Neuron (in vitro differentiated cells): ENCODE measurements around the gene CEACAM18.

Experiments
- H2AFZ ChIP-seq: one replicate; pipeline ENCODE4 v1.6.1; 2013; ENCODE audit warnings: low read depth, mild to moderate bottlenecking, inconsistent platforms, low read length, moderate library complexity
- H3K27me3 ChIP-seq: one replicate; pipeline ENCODE4 v1.6.1; 2013; ENCODE audit warnings: low read length; ENCODE audit not compliant: insufficient read depth
- H3K36me3 ChIP-seq: one replicate; pipeline ENCODE4 v1.6.1; 2013; ENCODE audit warnings: low read length; ENCODE audit not compliant: insufficient read depth
- H3K4me1 ChIP-seq: one replicate; pipeline ENCODE4 v1.6.1; 2013; ENCODE audit warnings: low read length; ENCODE audit not compliant: insufficient read depth
- H3K4me3 ChIP-seq: 2 replicates; pipeline ENCODE4 v1.5.1; 2013; ENCODE audit warnings: mild to moderate bottlenecking, low read length, moderate library complexity
- H3K9me3 ChIP-seq: one replicate; pipeline ENCODE4 v1.6.1; 2013; ENCODE audit warnings: low read length

The CEACAM18 gene

DNA sequence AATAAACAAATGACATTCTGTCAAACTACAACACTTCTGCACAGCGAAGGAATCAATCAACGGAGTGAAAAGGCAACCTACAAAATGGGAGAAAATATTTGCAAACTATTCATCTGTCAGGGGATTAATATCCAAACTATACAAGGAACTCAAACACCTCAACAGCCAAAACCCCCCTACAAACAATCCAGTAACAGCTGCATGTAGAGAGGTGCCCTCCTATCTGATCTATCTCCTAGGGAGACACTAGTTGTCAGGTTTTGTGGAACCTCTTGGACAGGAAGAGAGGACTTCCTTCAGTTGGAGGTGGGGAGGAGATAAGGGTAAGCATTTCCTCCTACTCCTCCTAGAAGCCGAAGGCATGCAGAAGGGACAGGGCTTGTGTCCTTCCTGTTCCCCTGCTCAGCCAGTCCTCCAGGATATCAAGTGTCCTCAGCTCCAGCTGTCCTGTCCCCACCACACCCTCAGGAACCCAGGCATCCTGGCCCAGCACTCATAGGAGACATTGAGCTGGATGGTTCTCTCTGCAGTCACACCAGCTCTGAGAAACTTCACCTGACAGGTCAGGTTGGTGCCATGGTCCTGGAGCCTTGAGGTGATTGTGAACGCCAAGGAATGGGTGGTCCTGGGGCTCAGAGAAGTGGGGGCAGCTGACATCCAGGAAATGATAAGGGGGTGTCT is 10.3 kb upstream of the CEACAM18 start:
- no peaks in the 10 kb centered on the region for H3K9me3 ChIP-seq
- H3K36me3 ChIP-seq = no peaks in the 10 kb centered on the region
- no peak overlapping the region for H2AFZ ChIP-seq
- H3K4me3 ChIP-seq = no peak overlapping the region
- H3K27me3 ChIP-seq = peaks cover 5% of the 10 kb centered on the region
- no peaks in the 10 kb centered on the region for H3K4me1 ChIP-seq

DNA sequence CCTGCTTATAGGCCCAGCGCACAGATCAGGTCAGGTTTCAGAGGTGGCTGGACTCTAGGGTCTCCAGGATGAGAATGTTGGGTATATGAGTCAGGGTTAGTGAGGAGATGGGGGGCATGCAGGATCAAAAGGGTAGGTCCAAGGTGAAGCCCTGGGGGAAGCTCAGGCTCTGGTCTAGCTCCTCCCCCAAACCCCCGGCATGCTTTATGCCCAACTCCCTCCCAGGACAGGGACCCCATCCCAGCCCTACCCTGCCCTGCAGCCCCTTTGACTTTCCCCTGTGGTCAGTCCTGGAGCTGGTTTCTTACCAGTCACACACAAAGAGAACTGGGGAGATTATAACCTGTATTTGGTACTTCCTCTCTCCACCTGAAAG is 9.8 kb upstream of the CEACAM18 start:
- no peaks in the 10 kb centered on the region for H3K4me1 ChIP-seq
- H3K9me3 ChIP-seq = no peaks in the 10 kb centered on the region
- H3K4me3 ChIP-seq = no peak overlapping the region
- peaks cover 3% of the 10 kb centered on the region for H3K27me3 ChIP-seq
- H2AFZ ChIP-seq = no peak overlapping the region
- H3K36me3 ChIP-seq = no peaks in the 10 kb centered on the region

DNA sequence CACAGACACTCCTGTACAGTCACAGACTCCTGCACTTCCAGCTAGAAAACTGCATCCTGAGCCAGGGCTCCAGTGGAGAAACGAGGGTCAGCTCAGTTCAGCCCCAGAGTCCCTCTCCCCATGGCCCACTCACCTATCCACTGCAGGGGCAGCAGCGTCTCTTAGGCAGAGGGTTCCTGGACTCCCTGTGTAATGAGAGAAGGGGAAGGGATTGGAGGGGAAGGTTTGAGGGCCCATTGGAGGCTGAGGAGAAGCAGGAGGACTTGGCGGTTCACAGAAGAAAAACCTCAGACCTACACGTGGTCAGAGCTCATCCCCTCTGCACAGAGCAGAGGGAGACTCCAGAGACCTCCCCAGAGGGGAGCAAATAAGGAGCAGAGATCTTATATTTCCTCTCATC is 9.2 kb upstream of the CEACAM18 start:
- H3K36me3 ChIP-seq = no peaks in the 10 kb centered on the region
- H3K27me3 ChIP-seq = peaks cover 3% of the 10 kb centered on the region
- H3K9me3 ChIP-seq = no peaks in the 10 kb centered on the region
- H3K4me3 ChIP-seq = no peak overlapping the region
- no peak overlapping the region for H2AFZ ChIP-seq
- H3K4me1 ChIP-seq = no peaks in the 10 kb centered on the region

DNA sequence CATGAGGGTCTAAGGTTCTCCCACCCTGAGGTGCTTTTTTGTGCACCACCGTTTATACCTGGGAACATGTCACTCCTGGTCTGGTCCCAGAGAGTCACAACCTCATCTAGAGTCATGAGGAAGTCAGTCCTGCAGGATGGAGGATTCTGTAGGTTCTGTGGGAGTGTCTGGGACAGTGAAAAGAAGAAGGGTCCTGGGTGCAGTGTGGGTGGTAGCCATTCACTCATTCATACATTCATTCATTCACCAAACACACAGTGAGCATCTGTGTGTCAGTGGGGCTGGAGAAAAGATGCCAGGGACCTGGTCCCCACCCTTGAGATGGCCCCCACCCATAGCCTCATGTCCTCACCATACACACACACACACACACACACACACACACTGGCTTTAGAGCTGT is 8.7 kb upstream of the CEACAM18 start:
- H3K4me3 ChIP-seq = no peak overlapping the region
- H3K4me1 ChIP-seq = no peaks in the 10 kb centered on the region
- no peaks in the 10 kb centered on the region for H3K36me3 ChIP-seq
- no peak overlapping the region for H2AFZ ChIP-seq
- no peaks in the 10 kb centered on the region for H3K9me3 ChIP-seq
- no peaks in the 10 kb centered on the region for H3K27me3 ChIP-seq

DNA sequence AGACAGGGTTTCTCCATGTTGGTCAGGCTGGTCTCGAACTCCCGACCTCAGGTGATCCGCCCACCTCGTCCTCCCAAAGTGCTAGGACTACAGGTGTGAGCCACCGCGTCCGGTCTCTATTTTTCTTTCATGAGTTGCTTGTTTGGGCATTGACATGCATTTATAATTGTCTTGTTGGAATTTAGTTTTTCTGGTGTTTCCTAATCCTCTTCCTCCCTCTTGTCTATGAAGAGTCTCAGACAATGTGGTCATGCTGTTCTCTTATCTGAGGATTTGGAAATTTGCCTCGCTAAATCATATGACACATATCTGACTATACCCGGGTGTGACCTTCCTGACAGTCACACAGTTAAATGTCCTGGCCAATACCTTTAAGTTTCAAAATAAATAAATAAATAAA is 7.4 kb upstream of the CEACAM18 start:
- Histone ChIP-seq H3K36me3 (no peaks in the 10 kb centered on the region), H3K4me3 (no peak overlapping the region)

DNA sequence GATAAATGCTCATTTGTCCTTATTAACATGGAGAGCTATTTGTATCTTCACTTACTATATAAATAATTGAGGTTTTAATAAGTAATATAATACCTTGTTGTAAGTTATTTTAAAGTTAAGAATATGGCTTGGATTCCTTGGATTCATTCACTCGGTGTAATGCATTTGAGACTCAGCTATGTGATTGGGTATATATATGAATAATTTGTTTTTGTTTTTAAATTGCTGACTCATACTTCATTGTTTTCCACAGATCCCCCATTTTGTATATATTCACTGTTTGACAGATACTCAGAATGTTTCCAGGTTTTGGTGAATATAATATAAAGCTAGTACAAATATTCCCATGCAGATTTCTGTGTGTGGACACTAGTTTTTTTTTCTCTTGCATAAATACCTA is 6.8 kb upstream of the CEACAM18 start:
- no peaks in the 10 kb centered on the region for H3K27me3 ChIP-seq
- no peak overlapping the region for H3K4me3 ChIP-seq
- no peaks in the 10 kb centered on the region for H3K9me3 ChIP-seq
- no peak overlapping the region for H2AFZ ChIP-seq
- no peaks in the 10 kb centered on the region for H3K36me3 ChIP-seq
- no peaks in the 10 kb centered on the region for H3K4me1 ChIP-seq

More for the DNA sequence above, 7.4 kb upstream of the CEACAM18 start:
- no peaks in the 10 kb centered on the region for H3K9me3 ChIP-seq
- no peaks in the 10 kb centered on the region for H3K27me3 ChIP-seq
- no peak overlapping the region for H2AFZ ChIP-seq
- H3K4me1 ChIP-seq = no peaks in the 10 kb centered on the region

- Histone ChIP-seq H3K9me3 (no peaks in the 10 kb centered on the region), H3K4me1 (no peaks in the 10 kb centered on the region), H3K4me3 (no peak overlapping the region), H2AFZ (no peak overlapping the region), H3K36me3 (no peaks in the 10 kb centered on the region), H3K27me3 (no peaks in the 10 kb centered on the region)
Measured at GRCh38 chr19:51472607-51473006, 5.7 kb upstream of the CEACAM18 start.

GRCh38 chr19:51473009-51473707 is 5.2 kb upstream of the CEACAM18 start:
- Histone ChIP-seq H3K36me3 (no peaks in the 10 kb centered on the region), H3K9me3 (no peaks in the 10 kb centered on the region)

DNA sequence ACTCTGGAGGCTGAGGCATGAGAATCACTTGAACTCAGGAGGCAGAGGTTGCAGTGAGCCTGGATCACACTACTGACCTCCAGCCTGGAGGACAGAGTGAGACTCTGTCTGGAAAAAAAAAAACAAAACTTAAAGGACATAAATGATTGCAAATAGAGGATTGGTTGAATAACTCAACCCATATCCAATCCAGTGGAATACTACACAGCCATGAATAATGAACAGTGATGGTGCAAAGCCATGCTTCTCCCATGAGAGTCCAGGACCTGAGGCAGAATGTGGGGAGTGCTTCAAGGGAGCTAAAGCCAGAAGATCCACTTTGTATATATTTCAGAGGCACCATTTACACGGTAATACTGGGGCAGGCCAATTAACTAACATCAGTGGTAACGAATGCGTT is 2.2 kb upstream of the CEACAM18 start:
- H2AFZ ChIP-seq = no peak overlapping the region
- H3K4me1 ChIP-seq = peaks cover under 1% of the 10 kb centered on the region
- H3K4me3 ChIP-seq = no peak overlapping the region
- no peaks in the 10 kb centered on the region for H3K9me3 ChIP-seq
- H3K27me3 ChIP-seq = no peaks in the 10 kb centered on the region
- H3K36me3 ChIP-seq = no peaks in the 10 kb centered on the region

More at GRCh38 chr19:51473009-51473707, 5.2 kb upstream of the CEACAM18 start:
- H3K27me3 ChIP-seq = no peaks in the 10 kb centered on the region
- H2AFZ ChIP-seq = no peak overlapping the region
- no peaks in the 10 kb centered on the region for H3K4me1 ChIP-seq
- no peak overlapping the region for H3K4me3 ChIP-seq

- Histone ChIP-seq H3K9me3 (no peaks in the 10 kb centered on the region), H3K4me3 (no peak overlapping the region), H3K36me3 (no peaks in the 10 kb centered on the region), H2AFZ (no peak overlapping the region), H3K4me1 (peaks cover 13% of the 10 kb centered on the region), H3K27me3 (no peaks in the 10 kb centered on the region)
Measured at GRCh38 chr19:51477344-51477743, 995 bp upstream of the CEACAM18 start.

GRCh38 chr19:51479531-51480331 is 1.4 kb downstream of the CEACAM18 start:
- H3K4me1 ChIP-seq = peaks cover 14% of the 10 kb centered on the region
- no peak overlapping the region for H2AFZ ChIP-seq
- no peak overlapping the region for H3K4me3 ChIP-seq
- H3K36me3 ChIP-seq = no peaks in the 10 kb centered on the region
- no peaks in the 10 kb centered on the region for H3K27me3 ChIP-seq
- no peaks in the 10 kb centered on the region for H3K9me3 ChIP-seq

- H2AFZ ChIP-seq = no peak overlapping the region
- peaks cover 14% of the 10 kb centered on the region for H3K4me1 ChIP-seq
- H3K9me3 ChIP-seq = no peaks in the 10 kb centered on the region
- no peaks in the 10 kb centered on the region for H3K36me3 ChIP-seq
- no peak overlapping the region for H3K4me3 ChIP-seq
- no peaks in the 10 kb centered on the region for H3K27me3 ChIP-seq
Measured at GRCh38 chr19:51480590-51480989, 2.3 kb downstream of the CEACAM18 start.

GRCh38 chr19:51485960-51486660 is 7.8 kb downstream of the CEACAM18 start:
- Histone ChIP-seq H3K9me3 (no peaks in the 10 kb centered on the region), H2AFZ (no peak overlapping the region), H3K36me3 (no peaks in the 10 kb centered on the region), H3K27me3 (no peaks in the 10 kb centered on the region), H3K4me3 (no peak overlapping the region), H3K4me1 (peaks cover 14% of the 10 kb centered on the region)
